Pulmonary artery endothelial cell (primary cell): Measurements from ENCODE around the gene PCIF1. TPM values are rescaled to one million over a fixed set of nuclear protein-coding genes. Genes with fewer than 3 reads are reported as not detected.
"Not testable (repeated sequence)": the region's sequence is repeated elsewhere in the genome, so short reads cannot be mapped to it uniquely, and the experiment has no call there.

ENCODE experiments used
- DNase-seq: peaks from one replicate; pipeline ENCODE4 v3.0.0-alpha.2; 2011; ENCODE audit warnings: low read depth, low spot score
- total RNA-seq: library from RNA; depleted of rRNA; stranded (reverse); fragments of >200 nt; gene quantifications from 2 replicates; pipeline ENCODE4 v1.2.3, GENCODE V29; 2014

The PCIF1 gene
- total RNA-seq, 1 donor from 2014 or later = 9.3 TPM

DNA sequence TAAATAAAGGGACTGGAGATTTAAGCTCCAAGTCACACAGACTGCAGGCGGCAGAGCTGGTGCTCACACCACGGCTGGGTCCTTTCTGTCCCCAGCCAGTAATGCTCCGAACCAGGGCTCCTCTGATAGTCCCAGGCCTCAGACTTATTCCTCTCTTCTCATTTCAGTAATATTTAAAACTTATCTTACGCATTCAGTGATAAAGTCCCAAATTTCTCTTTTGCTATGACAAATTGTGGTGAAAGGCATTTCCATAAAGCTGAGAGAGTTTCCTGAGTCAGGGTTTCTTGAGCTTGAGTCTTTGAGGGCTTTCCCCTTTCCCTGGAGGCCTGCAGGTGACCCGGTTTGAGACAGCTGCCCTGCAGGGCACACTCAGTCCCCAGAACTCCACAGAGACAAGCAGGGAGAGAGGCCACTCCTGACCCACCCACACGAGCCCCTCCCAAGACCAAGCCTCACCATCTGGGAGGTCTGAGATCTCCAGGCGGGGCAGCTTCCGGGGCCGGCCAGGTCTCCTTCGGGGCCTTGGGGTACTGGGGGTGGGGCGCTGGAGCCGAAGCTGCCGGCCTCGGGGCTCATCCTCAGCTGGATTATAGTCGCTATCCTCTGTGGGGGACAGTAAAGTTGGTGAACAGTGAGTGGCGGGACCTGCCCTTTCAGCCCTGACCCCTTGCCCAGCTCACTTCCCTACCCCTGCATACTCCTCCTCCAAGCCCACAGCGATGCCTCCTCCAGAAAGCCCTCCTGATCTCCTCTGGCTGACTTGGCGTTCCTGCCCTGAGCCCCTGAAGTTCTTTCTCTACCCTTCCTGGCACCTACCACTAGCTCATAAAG is 30.9 kb downstream of the PCIF1 start:
- DNase-seq = no peak

DNA sequence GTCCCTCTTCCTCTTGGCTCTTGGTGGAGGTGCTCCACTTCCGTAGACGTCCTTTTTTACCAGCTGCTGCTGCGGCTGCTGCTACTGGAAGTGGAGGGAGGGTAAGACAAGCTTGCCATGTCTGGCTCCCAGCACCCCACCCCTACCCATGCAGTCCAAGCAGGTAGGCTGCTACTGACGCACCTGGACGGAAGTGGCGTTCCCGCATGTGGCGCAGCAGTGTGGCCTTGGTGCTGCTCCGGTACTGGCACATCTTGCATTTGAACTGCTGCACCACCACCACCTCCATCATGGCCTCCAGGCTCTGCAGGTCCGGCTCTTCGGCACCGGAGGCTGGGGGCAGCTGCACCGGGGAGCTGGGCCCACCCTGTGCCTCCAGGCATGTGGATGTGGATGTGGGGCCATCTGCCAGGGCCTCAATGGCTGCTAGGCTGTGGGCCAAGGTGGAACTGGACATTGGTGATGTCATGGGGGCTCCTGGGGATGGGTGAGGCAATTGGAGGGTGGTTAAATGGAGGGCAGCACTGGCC is 33.1 kb downstream of the PCIF1 start:
- no peak for DNase-seq

DNA sequence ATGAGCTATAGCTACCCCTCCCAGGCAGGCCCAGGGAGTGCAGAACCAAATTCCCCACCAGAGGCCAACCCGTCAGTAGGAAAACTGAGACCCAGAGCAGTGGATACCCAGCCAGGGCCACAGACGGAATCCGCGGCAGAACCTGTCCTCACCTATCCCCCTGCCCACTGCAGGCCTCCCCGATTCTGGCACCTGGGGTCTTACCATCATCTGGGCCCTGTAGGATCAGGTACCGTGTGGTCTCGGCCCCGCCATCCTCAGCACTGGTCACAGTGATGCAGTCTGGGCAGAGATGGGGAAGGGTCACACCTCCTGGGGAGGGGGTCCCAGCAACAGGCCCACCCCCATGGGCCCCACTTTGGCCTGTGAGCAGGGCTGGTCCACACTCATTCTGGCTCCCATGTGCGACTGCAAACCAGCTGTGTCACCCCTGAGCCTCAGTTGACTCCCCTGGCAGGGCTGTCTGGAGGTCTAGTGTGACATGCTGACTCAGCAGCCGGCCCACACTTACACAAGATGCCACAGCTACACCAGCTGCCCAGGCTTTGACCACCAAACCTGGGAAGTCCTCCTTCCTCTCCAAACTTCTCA is 33.7 kb downstream of the PCIF1 start:
- DNase-seq = no peak

DNA sequence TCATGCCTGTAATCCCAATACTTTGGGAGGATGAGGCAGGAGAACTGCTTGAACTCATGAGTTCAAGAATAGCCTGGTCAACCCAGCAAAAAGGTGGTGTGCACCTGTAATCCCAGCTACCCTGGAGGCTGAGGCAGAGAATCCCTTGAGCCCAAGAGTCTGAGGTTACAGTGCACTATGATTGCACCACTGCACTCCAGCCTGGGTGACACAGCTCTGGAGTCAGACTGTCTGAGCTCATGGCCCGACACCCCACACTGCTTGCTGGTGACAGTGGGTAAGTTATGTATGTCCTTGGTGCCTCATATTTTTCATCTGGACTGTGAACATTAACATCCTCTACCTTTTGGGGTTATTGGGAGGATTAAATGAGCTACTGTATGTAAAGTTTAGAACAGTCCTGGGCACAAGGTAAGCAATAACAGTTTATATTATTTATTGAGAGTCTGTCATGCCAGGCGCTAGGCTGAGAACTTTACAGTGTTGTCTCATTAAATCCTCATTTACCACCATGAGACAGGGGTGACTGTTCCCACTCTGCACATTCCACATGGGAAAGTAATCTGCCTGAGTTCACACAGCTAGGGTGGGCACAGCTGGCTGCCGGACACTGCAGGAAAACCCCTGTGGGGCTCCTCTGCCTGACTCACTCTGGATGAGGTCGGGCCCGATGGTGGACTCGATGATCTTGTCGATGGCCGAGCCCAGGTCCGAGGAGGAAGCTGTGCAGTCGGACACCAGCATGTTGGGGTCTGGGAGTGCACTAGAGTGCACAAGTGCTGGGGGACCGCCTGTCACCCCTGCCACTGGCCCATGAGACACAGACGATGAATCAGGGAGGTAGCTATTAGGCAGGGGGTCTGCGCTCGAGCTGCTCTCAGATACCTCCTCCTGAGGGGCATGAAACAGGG is 34.6 kb downstream of the PCIF1 start:
- no peak for DNase-seq

DNA sequence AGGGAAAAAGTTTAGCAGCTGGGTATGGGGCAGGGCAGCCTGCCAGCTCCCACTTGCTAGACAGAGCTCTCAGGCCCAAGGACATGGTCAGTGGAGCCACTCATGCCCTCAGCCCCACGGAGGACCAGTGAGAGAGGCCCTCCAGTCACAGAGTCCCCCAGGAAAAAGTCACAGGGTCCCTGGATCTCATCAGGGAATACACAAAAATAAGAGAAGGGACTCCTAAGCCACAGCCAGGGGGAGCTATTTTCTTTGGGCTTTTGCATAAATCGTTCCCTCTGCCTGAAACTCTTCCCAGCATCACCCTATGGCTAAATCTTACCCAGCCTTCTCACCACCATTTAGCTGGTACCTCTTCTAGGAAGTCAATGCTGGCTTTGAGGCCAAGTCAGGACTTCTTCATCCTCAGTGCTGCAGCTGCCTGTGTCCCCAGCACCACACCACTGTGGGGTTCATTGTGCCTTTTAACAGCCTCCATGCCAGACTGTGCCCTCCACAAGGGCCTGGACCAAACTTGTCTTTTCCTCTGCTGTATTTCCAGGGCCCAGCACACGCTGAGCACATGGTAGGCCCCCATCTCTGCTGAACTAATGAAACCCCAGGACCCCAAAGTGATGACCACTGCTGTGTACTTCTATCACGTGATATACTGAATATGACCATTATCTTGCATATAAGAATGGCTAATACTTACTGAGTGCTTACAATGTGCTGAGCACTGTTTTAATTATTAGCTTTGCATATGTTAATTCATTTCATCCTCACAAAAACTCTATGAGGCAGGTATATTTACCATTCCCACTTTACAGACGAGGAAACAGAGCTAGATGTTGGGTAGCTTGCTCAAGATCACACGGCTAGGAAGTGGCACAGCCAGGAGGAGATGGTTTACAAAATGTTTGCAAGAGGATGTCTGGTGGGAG is 35.5 kb downstream of the PCIF1 start:
- peak; percentile 26 for DNase-seq

DNA sequence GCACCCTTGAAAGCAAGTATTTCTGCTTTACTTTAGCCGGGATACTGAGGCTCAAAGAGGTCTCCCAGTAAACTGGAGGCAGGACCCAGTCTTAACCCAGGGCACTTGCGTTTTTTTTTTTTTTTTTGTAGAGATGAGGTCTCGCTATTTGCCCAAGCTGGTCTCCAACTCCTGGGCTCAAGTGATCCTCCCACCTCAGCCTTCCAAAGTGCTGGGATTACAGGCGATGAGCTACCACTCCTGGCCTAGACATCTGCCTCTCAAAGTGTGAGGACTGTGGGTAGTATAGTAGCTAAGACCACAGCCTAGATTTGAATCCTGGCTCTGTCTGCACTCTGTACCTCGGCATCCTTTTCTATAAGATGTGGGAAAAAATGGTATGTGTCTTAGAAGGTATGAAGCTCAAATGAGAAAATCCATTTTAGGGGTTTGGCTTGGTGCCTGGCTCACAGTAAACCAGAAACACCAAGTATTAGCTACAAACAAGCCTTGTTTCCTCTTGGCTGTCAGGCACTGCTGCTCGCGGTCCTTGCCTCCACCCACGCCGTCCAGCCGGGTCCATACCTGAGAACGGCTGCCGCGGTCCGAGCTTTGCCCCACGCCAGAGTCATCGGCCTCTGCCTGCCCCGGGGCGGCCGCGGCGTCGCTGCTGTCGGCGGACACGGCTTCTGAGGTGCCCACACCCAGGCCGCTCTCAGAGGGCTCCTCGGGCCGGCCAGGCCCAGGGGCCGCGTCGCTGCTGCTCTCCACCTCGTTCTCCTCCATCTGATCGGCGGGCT is 36.4 kb downstream of the PCIF1 start:
- DNase-seq = no peak

GRCh38 chr20:45971425-45971674 is 36.9 kb downstream of the PCIF1 start:
- no peak for DNase-seq

DNA sequence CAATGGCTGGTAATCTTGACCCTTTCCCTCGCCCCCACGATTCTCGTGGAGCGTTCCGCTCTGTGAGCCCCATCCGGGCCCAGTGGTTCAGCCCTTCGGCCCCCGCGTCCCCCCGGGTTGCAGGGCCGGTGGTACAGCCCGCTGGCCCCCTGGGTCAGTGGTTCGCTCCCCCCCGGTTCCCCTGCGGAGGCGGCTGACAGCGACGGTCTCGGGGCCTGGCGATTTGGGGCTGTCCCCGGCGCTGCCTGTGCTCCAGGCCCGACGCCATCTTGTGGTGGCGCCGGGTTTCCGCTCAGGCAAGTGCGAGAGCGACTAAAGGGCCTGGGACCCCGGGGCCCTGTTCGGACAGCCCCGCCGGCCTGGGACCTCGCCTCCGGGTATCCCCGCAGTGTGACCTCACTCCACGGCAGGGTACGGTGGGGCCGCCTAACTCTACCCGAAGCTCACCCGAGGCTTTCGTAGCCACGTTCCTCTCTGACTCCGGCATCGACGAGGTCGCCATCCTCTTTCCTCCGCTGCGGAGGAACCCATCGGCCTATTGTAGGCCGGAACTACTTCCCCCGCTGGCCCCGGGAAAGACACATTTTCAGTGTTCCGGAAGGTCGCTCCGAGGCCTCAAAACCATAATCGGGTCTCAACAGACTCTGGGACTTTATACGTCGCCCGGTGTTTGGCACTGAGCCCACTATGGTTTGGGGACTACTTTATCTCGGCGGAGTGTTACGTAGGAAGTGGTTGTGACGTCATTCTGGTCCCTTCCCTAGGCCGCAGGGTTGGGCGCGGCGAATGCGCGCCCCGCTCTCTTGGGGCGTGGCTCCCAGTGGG is 37.4 kb downstream of the PCIF1 start, which contains the start of gene ZNF335:
TSS of gene ZNF335 (minus strand) at position 529 of the 825 bp plus-strand sequence. CDS start 793 bp downstream, outside the sequence.
- DNase-seq = peak; percentile 89

DNA sequence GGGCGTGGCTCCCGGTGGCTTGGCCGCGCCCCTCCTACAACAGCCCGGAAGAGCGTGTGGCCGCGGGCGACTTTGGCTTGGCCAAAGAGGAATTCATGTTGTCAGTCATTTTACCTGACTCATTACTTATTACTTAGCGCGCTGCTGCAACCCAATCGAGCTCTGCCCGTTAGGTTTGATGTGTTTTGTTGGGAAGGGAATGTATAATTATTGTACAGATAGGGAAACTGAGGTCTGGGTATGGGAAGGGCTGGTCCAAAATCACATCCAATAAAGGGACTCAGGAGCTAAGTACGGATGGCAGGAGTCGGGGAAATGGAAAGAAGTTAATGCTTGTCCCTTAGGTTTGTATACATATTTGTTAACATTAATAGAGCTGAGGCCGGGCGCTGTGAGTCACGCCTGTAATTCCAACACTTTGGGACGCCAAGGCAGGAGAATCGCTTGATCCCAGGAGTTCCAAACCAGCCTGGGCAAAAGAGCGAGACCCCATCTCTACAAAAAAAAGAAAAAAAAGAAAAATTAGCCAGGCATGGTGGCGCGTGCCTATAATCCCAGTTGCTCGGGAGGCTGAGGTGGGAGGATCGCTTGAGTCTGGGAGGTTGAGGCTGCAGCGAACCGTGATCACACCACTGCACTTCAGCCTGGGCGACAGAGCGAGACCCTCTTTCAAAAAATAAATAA is 38.2 kb downstream of the PCIF1 start:
- no peak for DNase-seq

- DNase-seq = no peak
These were observed 40.5 kb downstream of the PCIF1 start for GRCh38 chr20:45974896-45975565.

DNA sequence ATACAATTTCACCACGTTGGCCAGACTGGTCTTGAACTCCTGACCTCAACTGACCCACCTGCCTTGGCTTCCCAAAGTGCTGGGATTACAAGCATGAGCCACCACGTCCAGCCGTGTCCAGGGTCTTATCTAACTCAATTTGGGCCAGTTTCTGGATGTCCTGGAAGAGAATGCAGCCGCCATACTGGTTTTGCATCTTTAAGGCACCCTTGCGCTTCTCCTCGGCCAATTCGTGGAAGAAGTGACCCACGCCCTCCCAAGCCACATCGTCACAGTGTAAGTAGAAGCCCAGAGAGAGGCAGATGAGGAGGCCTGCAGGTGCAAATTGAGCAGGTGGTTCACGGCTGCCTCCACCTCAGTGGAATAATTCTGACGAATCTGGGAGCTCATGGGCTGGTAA is 41.2 kb downstream of the PCIF1 start:
- no peak for DNase-seq

GRCh38 chr20:45976086-45976485 is 41.6 kb downstream of the PCIF1 start:
- no peak for DNase-seq

DNA sequence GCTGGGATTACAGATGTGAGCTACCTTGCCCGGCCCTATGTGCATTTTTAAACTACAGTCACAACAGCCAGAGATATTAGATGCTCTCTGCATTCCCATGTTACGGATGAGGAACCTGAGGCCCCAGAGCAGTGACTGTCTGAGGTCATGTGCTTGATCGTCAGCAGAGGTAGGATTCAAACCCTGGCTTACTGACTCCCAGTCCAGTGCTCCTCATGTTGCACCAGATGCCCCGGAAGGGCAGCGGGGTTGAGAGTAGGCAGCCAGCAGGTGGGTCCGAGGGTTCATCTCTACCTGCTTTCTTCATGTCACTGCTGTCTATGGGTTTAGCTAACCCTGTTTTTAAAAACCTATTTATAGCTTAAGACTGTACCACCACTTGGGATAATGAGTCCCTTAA is 46.8 kb downstream of the PCIF1 start:
- DNase-seq = no peak

GRCh38 chr20:45983279-45983743 is 48.8 kb downstream of the PCIF1 start:
- no peak for DNase-seq

GRCh38 chr20:45985573-45985972 is 51.1 kb downstream of the PCIF1 start:
- DNase-seq = no peak

DNA sequence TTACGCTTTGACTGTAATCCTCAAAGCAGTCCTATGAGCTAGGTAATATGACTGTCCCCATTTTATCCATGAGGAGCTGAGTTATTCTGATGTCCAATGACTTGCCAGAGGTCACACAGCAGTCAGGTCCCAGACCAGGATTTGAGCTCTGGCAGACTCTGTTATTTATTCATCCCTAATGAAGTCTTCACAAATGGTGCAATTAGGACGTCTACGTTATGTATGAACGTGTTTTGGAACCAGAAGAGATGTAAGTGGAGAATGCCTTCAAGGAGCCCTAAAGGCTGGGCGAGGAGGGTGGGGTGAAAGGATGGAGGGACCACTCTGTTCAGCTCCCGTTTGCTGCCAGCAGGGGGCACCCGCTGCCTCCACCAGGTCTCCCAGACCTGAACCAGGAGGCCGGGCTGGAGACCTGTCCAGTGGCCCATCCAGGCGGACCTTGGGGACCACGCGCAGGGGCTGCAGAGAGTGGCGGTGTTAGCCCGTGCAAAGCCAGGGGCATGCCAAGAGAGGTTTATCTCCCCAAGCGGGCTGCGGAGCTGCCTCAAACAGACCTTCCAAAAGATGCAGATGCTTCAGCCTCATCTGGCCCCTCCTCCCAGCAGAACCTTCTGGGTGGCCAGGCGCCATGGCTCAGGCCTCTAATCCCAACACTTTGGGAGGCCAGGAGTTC is 52.8 kb downstream of the PCIF1 start:
- DNase-seq = no peak

DNA sequence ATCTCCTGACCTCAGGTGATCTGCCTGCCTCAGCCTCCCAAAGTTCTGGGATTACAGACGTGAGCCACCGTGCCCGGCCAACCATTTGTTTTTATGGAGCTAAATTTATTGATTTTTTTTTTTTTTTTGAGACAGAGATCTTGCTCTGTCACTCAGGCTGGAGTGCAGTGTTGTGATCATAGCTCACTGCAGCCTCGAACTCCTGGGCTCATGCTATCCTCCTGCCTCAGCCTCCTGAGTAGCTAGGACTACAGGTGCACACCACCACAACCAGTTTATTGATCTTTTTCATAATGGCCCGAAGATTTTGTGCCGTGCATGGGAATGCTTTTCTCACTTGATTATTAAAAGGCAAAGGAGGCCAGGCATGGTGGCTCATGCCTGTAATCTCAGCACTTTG is 54.3 kb downstream of the PCIF1 start:
- DNase-seq = not testable (repeated sequence)
